ENCODE results near the gene PCDHB7. TPM values are rescaled to one million over a fixed set of nuclear protein-coding genes. Genes with fewer than 3 reads are reported as not detected.
A peak's percentile ranks its signal among the peaks of the same experiment; 100 is the strongest.
"Not testable (repeated sequence)": the region's sequence is repeated elsewhere in the genome, so short reads cannot be mapped to it uniquely, and the experiment has no call there.

The PCDHB7 gene
- total and polyA plus RNA-seq, 2 donors (not counting 1 experiment from before 2014, with no cell fraction given): 0.61 to 1.5 TPM

DNA sequence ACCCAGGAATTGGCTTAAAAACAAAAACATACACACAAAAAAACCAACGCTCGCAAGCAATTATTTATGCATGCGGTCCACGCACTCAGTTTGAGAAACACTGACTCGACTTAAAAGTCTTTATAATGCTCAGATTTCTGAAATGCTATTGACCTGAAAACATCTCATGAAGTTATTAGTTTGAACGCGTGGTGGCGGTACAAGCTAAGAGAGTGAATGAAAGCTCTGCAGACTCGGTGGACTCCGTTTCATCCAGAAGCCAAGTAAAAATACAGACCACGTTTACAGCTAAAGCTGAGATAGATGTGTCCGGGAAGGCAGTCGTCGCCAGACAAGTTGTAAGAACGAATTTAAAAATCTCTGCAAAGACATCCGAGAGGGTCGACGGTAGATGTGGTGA, 22.6 kb upstream of the PCDHB7 start, which contains the start of gene PCDHB6:
TSS of gene PCDHB6 (plus strand) at position 246 of the 400 bp plus-strand sequence. CDS start 201 bp downstream, outside the sequence.
- H4K20me1 ChIP-seq (ENCODE audit: control insufficient read depth, extremely low read depth, insufficient read depth, low read length): no peaks in the 10 kb centered on the region
- H3K36me3 ChIP-seq (ENCODE audit: control insufficient read depth, insufficient read depth, low read length): no peaks in the 10 kb centered on the region
- no peaks in the 10 kb centered on the region for H3K9me3 ChIP-seq (ENCODE audit: control insufficient read depth, insufficient read depth, low read depth, low read length)
- H3K9ac ChIP-seq (ENCODE audit: insufficient read depth, low read length): no peak within 1 kb of the TSS
- no peaks in the 10 kb centered on the region for H3K27me3 ChIP-seq (ENCODE audit: control insufficient read depth, insufficient read depth, low read length)
- H3K4me3 ChIP-seq (replicated peaks in 1 of 4; ENCODE audit: control extremely low read depth in 1 of 4, insufficient read depth in 1 of 4, low read depth in 3 of 4, low read length in 4 of 4): peak within 1 kb of the TSS in 1 of 4 experiments; percentile 25
- H3K4me2 ChIP-seq (ENCODE audit: extremely low read depth, insufficient read depth, low read length): no peak within 1 kb of the TSS
- no peak for DNase-seq (ENCODE audit: low read depth in 2 of 2)
- H3K4me1 ChIP-seq (ENCODE audit: control insufficient read depth, extremely low read depth, insufficient read depth, low read length): no peaks in the 10 kb centered on the region
- TF ChIP-seq, protein P1, sequence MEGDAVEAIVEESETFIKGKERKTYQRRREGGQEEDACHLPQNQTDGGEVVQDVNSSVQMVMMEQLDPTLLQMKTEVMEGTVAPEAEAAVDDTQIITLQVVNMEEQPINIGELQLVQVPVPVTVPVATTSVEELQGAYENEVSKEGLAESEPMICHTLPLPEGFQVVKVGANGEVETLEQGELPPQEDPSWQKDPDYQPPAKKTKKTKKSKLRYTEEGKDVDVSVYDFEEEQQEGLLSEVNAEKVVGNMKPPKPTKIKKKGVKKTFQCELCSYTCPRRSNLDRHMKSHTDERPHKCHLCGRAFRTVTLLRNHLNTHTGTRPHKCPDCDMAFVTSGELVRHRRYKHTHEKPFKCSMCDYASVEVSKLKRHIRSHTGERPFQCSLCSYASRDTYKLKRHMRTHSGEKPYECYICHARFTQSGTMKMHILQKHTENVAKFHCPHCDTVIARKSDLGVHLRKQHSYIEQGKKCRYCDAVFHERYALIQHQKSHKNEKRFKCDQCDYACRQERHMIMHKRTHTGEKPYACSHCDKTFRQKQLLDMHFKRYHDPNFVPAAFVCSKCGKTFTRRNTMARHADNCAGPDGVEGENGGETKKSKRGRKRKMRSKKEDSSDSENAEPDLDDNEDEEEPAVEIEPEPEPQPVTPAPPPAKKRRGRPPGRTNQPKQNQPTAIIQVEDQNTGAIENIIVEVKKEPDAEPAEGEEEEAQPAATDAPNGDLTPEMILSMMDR (conservative IDR thresholded peaks at IDR 0.05 in 1 of 2, IDR thresholded peaks at IDR 0.05 in 1 of 2; ENCODE audit: low read depth in 1 of 2, low read length in 2 of 2): no peak
- TF ChIP-seq EZH2 (IDR thresholded peaks at IDR 0.05; ENCODE audit: low read length, missing control alignments): no peak
- H2AFZ ChIP-seq (ENCODE audit: low read length): no peak within 1 kb of the TSS
- H3K79me2 ChIP-seq (ENCODE audit: control insufficient read depth, insufficient read depth, low read length): no peaks in the 10 kb centered on the region
- no peak within 1 kb of the TSS for H3K27ac ChIP-seq (ENCODE audit: insufficient read depth, low read length)

DNA sequence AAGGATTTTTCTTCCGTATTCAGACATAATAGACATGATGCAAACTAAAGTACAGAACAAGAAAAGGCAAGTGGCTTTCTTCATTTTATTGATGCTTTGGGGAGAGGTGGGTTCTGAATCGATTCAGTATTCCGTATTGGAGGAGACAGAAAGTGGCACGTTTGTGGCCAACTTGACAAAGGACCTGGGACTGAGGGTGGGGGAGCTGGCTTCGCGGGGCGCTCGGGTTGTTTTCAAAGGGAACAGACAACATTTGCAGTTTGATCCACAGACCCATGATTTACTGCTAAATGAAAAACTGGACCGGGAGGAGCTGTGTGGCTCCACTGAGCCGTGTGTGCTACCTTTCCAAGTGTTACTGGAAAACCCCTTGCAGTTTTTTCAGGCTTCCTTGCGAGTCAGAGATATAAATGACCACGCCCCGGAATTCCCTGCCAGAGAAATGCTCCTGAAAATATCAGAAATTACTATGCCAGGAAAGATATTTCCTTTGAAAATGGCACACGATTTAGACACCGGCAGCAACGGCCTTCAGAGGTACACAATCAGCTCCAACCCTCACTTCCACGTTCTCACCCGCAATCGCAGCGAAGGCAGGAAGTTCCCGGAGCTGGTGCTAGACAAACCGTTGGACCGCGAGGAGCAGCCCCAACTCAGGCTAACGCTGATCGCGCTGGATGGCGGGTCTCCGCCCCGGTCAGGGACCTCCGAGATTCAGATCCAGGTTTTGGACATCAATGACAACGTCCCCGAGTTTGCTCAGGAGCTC, 22.0 kb upstream of the PCDHB7 start:
- Histone ChIP-seq H3K9me3 (ENCODE audit: control insufficient read depth, insufficient read depth, low read depth, low read length) (no peaks in the 10 kb centered on the region), H3K79me2 (ENCODE audit: control insufficient read depth, insufficient read depth, low read length) (no peaks in the 10 kb centered on the region), H3K36me3 (ENCODE audit: control insufficient read depth, insufficient read depth, low read length) (no peaks in the 10 kb centered on the region), H3K4me3 (replicated peaks in 1 of 4; ENCODE audit: control extremely low read depth in 1 of 4, insufficient read depth in 1 of 4, low read depth in 3 of 4, low read length in 4 of 4) (peak overlapping the region in 1 of 4 experiments; percentile 25), H3K27ac (ENCODE audit: insufficient read depth, low read length) (no peak overlapping the region), H4K20me1 (ENCODE audit: control insufficient read depth, extremely low read depth, insufficient read depth, low read length) (no peaks in the 10 kb centered on the region), H3K4me2 (ENCODE audit: extremely low read depth, insufficient read depth, low read length) (no peak overlapping the region), H3K9ac (ENCODE audit: insufficient read depth, low read length) (no peak overlapping the region), H3K4me1 (ENCODE audit: control insufficient read depth, extremely low read depth, insufficient read depth, low read length) (no peaks in the 10 kb centered on the region), H2AFZ (ENCODE audit: low read length) (no peak overlapping the region), H3K27me3 (ENCODE audit: control insufficient read depth, insufficient read depth, low read length) (no peaks in the 10 kb centered on the region)
- no peak for DNase-seq (ENCODE audit: low read depth in 2 of 2)
- TF ChIP-seq EZH2 (IDR thresholded peaks at IDR 0.05; ENCODE audit: low read length, missing control alignments): no peak
- TF ChIP-seq, protein P1 (conservative IDR thresholded peaks at IDR 0.05 in 1 of 2, IDR thresholded peaks at IDR 0.05 in 1 of 2; ENCODE audit: low read depth in 1 of 2, low read length in 2 of 2): no peak

DNA sequence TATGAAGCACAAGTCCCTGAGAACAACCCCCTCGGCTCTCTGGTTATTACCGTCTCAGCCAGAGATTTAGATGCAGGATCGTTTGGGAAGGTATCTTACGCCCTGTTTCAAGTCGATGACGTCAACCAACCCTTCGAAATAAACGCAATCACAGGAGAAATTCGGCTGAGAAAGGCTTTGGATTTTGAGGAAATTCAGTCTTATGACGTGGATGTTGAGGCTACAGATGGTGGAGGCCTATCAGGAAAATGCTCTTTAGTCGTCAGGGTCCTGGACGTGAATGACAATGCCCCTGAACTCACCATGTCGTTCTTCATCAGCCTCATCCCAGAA, 21.5 kb upstream of the PCDHB7 start:
- Histone ChIP-seq H3K36me3 (ENCODE audit: control insufficient read depth, insufficient read depth, low read length) (no peaks in the 10 kb centered on the region), H3K4me1 (ENCODE audit: control insufficient read depth, extremely low read depth, insufficient read depth, low read length) (no peaks in the 10 kb centered on the region)

DNA sequence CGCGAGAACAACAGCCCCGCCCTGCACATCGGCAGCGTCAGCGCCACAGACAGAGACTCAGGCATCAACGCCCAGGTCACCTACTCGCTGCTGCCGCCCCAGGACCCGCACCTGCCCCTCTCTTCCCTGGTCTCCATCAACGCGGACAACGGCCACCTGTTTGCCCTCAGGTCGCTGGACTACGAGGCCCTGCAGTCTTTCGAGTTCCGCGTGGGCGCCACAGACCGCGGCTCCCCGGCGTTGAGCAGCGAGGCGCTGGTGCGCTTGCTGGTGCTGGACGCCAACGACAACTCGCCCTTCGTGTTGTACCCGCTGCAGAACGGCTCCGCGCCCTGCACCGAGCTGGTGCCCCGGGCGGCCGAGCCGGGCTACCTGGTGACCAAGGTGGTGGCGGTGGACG, 20.8 kb upstream of the PCDHB7 start:
- not testable (repeated sequence) for H3K9me3 ChIP-seq (ENCODE audit: control insufficient read depth, insufficient read depth, low read depth, low read length); H3K9ac ChIP-seq (ENCODE audit: insufficient read depth, low read length); H2AFZ ChIP-seq (ENCODE audit: low read length); H3K79me2 ChIP-seq (ENCODE audit: control insufficient read depth, insufficient read depth, low read length); H3K27me3 ChIP-seq (ENCODE audit: control insufficient read depth, insufficient read depth, low read length); H3K4me2 ChIP-seq (ENCODE audit: extremely low read depth, insufficient read depth, low read length); H3K4me3 ChIP-seq (replicated peaks in 1 of 4; ENCODE audit: control extremely low read depth in 1 of 4, insufficient read depth in 1 of 4, low read depth in 3 of 4, low read length in 4 of 4); H3K4me1 ChIP-seq (ENCODE audit: control insufficient read depth, extremely low read depth, insufficient read depth, low read length); H4K20me1 ChIP-seq (ENCODE audit: control insufficient read depth, extremely low read depth, insufficient read depth, low read length); H3K27ac ChIP-seq (ENCODE audit: insufficient read depth, low read length); DNase-seq (ENCODE audit: low read depth in 2 of 2); H3K36me3 ChIP-seq (ENCODE audit: control insufficient read depth, insufficient read depth, low read length)

More for the DNA sequence above, 21.5 kb upstream of the PCDHB7 start:
- Histone ChIP-seq H3K9ac (ENCODE audit: insufficient read depth, low read length) (no peak overlapping the region), H2AFZ (ENCODE audit: low read length) (no peak overlapping the region), H3K4me3 (replicated peaks in 1 of 4; ENCODE audit: control extremely low read depth in 1 of 4, insufficient read depth in 1 of 4, low read depth in 3 of 4, low read length in 4 of 4) (no peak overlapping the region), H3K27me3 (ENCODE audit: control insufficient read depth, insufficient read depth, low read length) (no peaks in the 10 kb centered on the region), H3K4me2 (ENCODE audit: extremely low read depth, insufficient read depth, low read length) (no peak overlapping the region), H4K20me1 (ENCODE audit: control insufficient read depth, extremely low read depth, insufficient read depth, low read length) (no peaks in the 10 kb centered on the region), H3K79me2 (ENCODE audit: control insufficient read depth, insufficient read depth, low read length) (no peaks in the 10 kb centered on the region), H3K27ac (ENCODE audit: insufficient read depth, low read length) (no peak overlapping the region), H3K9me3 (ENCODE audit: control insufficient read depth, insufficient read depth, low read depth, low read length) (no peaks in the 10 kb centered on the region)
- DNase-seq (ENCODE audit: low read depth in 2 of 2): no peak
- TF ChIP-seq, protein P1 (conservative IDR thresholded peaks at IDR 0.05 in 1 of 2, IDR thresholded peaks at IDR 0.05 in 1 of 2; ENCODE audit: low read depth in 1 of 2, low read length in 2 of 2): no peak
- no peak for TF ChIP-seq EZH2 (IDR thresholded peaks at IDR 0.05; ENCODE audit: low read length, missing control alignments)
